ENCODE measurements around the gene CLCN5.

The CLCN5 gene

GRCh38 chrX:49884290-49884862 is 38.0 kb upstream of the CLCN5 start:
- TF ChIP-seq ZNF70 (CRISPR knock-in tag; IDR thresholded peaks at IDR 0.05): no peak
- peak; percentile 82 for ATAC-seq

DNA sequence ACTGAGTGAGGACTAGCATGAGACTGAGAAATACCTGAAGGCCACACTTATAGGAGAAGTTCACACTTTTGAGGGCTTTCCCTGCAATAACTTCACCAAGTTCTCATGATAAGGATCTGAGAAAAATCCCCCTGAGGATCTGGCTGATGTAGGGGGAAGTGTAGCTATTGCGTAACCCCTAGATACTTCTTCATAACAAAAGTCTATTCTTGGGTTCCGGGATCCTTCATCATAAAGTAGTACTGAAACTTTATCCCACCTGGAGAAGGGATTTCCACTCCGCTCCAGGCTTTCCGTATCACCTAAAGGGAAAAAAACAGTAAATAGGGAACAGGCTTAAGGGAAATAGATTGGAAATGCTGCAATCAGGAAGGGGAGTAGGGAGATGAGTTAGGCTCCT is 29.9 kb upstream of the CLCN5 start:
- ATAC-seq: no peak
- TF ChIP-seq CSDC2 (CRISPR knock-in tag; IDR thresholded peaks at IDR 0.05) (no peak), POU6F1 (CRISPR knock-in tag; IDR thresholded peaks at IDR 0.05; ENCODE audit: borderline replicate concordance, low read depth) (no peak), TCF4 (CRISPR knock-in tag; IDR thresholded peaks at IDR 0.05; ENCODE audit: borderline replicate concordance) (no peak), ZFP30 (CRISPR knock-in tag; IDR thresholded peaks at IDR 0.05) (no peak), ZNF565 (CRISPR knock-in tag; conservative IDR thresholded peaks at IDR 0.05; ENCODE audit: low read depth) (no peak), ZNF70 (CRISPR knock-in tag; IDR thresholded peaks at IDR 0.05) (no peak), RARB (CRISPR knock-in tag; IDR thresholded peaks at IDR 0.05) (no peak), PPARA (CRISPR knock-in tag; IDR thresholded peaks at IDR 0.05; ENCODE audit: borderline replicate concordance) (no peak), CREB5 (CRISPR knock-in tag; IDR thresholded peaks at IDR 0.05; ENCODE audit: low read depth) (no peak), TSHZ2 (CRISPR knock-in tag; IDR thresholded peaks at IDR 0.05) (no peak), ZC3H10 (CRISPR knock-in tag; IDR thresholded peaks at IDR 0.05) (no peak), BACH2 (CRISPR knock-in tag; IDR thresholded peaks at IDR 0.05; ENCODE audit: borderline replicate concordance) (no peak), ESRRG (CRISPR knock-in tag; IDR thresholded peaks at IDR 0.05) (no peak)
- TF ChIP-seq, protein P1, sequence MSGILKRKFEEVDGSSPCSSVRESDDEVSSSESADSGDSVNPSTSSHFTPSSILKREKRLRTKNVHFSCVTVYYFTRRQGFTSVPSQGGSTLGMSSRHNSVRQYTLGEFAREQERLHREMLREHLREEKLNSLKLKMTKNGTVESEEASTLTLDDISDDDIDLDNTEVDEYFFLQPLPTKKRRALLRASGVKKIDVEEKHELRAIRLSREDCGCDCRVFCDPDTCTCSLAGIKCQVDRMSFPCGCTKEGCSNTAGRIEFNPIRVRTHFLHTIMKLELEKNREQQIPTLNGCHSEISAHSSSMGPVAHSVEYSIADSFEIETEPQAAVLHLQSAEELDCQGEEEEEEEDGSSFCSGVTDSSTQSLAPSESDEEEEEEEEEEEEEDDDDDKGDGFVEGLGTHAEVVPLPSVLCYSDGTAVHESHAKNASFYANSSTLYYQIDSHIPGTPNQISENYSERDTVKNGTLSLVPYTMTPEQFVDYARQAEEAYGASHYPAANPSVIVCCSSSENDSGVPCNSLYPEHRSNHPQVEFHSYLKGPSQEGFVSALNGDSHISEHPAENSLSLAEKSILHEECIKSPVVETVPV (CRISPR knock-in tag; IDR thresholded peaks at IDR 0.05): no peak

- ATAC-seq: no peak
These were observed 25.4 kb upstream of the CLCN5 start for GRCh38 chrX:49896951-49897350.

More at GRCh38 chrX:49896951-49897350, 25.4 kb upstream of the CLCN5 start:
- TF ChIP-seq POU6F1 (CRISPR knock-in tag; IDR thresholded peaks at IDR 0.05; ENCODE audit: borderline replicate concordance, low read depth) (no peak), ESRRG (CRISPR knock-in tag; IDR thresholded peaks at IDR 0.05) (no peak), TCF4 (CRISPR knock-in tag; IDR thresholded peaks at IDR 0.05; ENCODE audit: borderline replicate concordance) (no peak), ZNF8 (CRISPR knock-in tag; IDR thresholded peaks at IDR 0.05) (no peak), ZC3H10 (CRISPR knock-in tag; IDR thresholded peaks at IDR 0.05) (no peak), RARB (CRISPR knock-in tag; IDR thresholded peaks at IDR 0.05) (no peak), ISL1 (CRISPR knock-in tag; IDR thresholded peaks at IDR 0.05) (no peak), OSR1 (CRISPR knock-in tag; IDR thresholded peaks at IDR 0.05) (no peak), TSHZ2 (CRISPR knock-in tag; IDR thresholded peaks at IDR 0.05) (no peak), ZFP30 (CRISPR knock-in tag; IDR thresholded peaks at IDR 0.05) (no peak), ZNF70 (CRISPR knock-in tag; IDR thresholded peaks at IDR 0.05) (no peak), BACH2 (CRISPR knock-in tag; IDR thresholded peaks at IDR 0.05; ENCODE audit: borderline replicate concordance) (no peak)

Measured in SK-N-SH treated with all-trans-retinoic acid at 6 μM for 48 hours (cell line).